HCT116 (cell line): ENCODE results near the gene INTS1. TPM values are rescaled to one million over a fixed set of nuclear protein-coding genes. Genes with fewer than 3 reads are reported as not detected.

ENCODE experiments used
- ATAC-seq: fragments of 200-7000 bp; cut with Tn5 transposase; 2 replicates; pipeline ENCODE4 v1.9.1; 2020; ENCODE audit warnings: mild to moderate bottlenecking, moderate library complexity
- BruUV-seq: library from RNA; stranded (reverse); fragments of 400-500 nt; replicated peaks from 2 replicates; lab custom pipeline; 2021; lab: Mats Ljungman, UMichigan
- CTCF ChIA-PET: fragments of 300-600 bp; sonication (Branson Sonifier 250); formaldehyde crosslinking; loops from one replicate; lab custom pipeline; 2021; ENCODE audit warnings: antibody characterized with exemption; lab: Charles Lee
- POLR2A ChIA-PET: fragments of 300-600, 350-600 bp; sonication (Branson Sonifier 250); formaldehyde crosslinking; loops from one replicate; lab custom pipeline; 2021; ENCODE audit warnings: antibody characterized with exemption; lab: Charles Lee
- RAD21 ChIA-PET, 2 experiments: fragments of 300-600 bp; sonication (Branson Sonifier 250); formaldehyde crosslinking; loops; one replicate each; lab custom pipeline; 2023; ENCODE audit warnings: low total read pairs in 2 of 2; ENCODE audit not compliant: uncharacterized antibody in 2 of 2, unreplicated experiment in 2 of 2, low non-redundant PET in 1 of 2; lab: Charles Lee
- DNase-seq: peaks from one replicate; pipeline ENCODE4 v3.0.0-alpha.2; 2010; ENCODE audit warnings: low read depth, low spot score
- H2AFZ ChIP-seq: fragments of 200-600 bp; shearing (Covaris generic), sonication (generic); 2 replicates; pipeline ENCODE4 v1.6.1; 2017; ENCODE audit warnings: low read depth, mixed run types, mixed read lengths, antibody characterized with exemption, low read length; ENCODE audit not compliant: poor library complexity, severe bottlenecking
- H3K27ac ChIP-seq: 2 replicates; pipeline ENCODE4 v1.5.1; 2012; ENCODE audit warnings: low read depth, low read length
- H3K27me3 ChIP-seq: fragments of 200-600 bp; sonication (generic); 2 replicates; pipeline ENCODE4 v1.6.1; 2016; ENCODE audit warnings: mixed run types, low read length, mixed read lengths; ENCODE audit not compliant: insufficient read depth
- H3K36me3 ChIP-seq, 2 experiments: fragments of 200-500 bp in 1 of 2; fragments of 200-600 bp in 1 of 2; sonication (Bioruptor generic) in 1 of 2; sonication (generic) in 1 of 2; 2 replicates each; pipeline versions ENCODE4 v1.5.1 to v1.6.1; 2014 to 2016; ENCODE audit warnings: low read length in 2 of 2, inconsistent platforms in 1 of 2, mixed read lengths in 1 of 2, mixed run types in 1 of 2; ENCODE audit not compliant: insufficient read depth in 2 of 2, control insufficient read depth in 1 of 2
- H3K4me1 ChIP-seq, 2 experiments: fragments of 200-600 bp in 1 of 2; sonication (generic) in 1 of 2; 2 replicates each; pipeline versions ENCODE4 v1.5.1 to v1.6.1; 2012 to 2017; ENCODE audit warnings: low read length in 2 of 2, inconsistent platforms in 1 of 2, mild to moderate bottlenecking in 1 of 2, mixed read lengths in 1 of 2, mixed run types in 1 of 2, moderate library complexity in 1 of 2; ENCODE audit not compliant: insufficient read depth in 2 of 2, control insufficient read depth in 1 of 2
- H3K4me2 ChIP-seq: fragments of 200-600 bp; sonication (generic); 2 replicates; pipeline ENCODE4 v1.6.1; 2017; ENCODE audit warnings: mixed run types, low read length, mixed read lengths
- H3K4me3 ChIP-seq, 2 experiments: fragments of 200-600 bp in 1 of 2; sonication (generic) in 1 of 2; replicated peaks in 1 of 2; 2 replicates each; pipeline ENCODE4 v1.5.1; 2011 to 2016; ENCODE audit warnings: low read length in 2 of 2, control low read depth in 1 of 2, low read depth in 1 of 2, mild to moderate bottlenecking in 1 of 2, mixed read lengths in 1 of 2, mixed run types in 1 of 2
- H3K79me2 ChIP-seq: fragments of 200-600 bp; sonication (generic); 2 replicates; pipeline ENCODE4 v1.6.1; 2017; ENCODE audit warnings: mild to moderate bottlenecking, mixed run types, low read length, moderate library complexity, mixed read lengths; ENCODE audit not compliant: insufficient read depth
- H3K9ac ChIP-seq: fragments of 200-600 bp; sonication (generic); 2 replicates; pipeline ENCODE4 v1.6.1; 2016; ENCODE audit warnings: low read length, mixed read lengths
- H3K9me2 ChIP-seq: fragments of 200-600 bp; sonication (generic), shearing (Covaris generic); 2 replicates; pipeline ENCODE4 v1.6.1; 2017; ENCODE audit warnings: mixed run types, mild to moderate bottlenecking, moderate library complexity; ENCODE audit not compliant: insufficient read depth
- H3K9me3 ChIP-seq, 2 experiments: fragments of 200-500 bp in 1 of 2; fragments of 200-600 bp in 1 of 2; sonication (Bioruptor generic) in 1 of 2; sonication (generic) in 1 of 2; 2 replicates each; pipeline ENCODE4 v1.6.1; 2014 to 2017; ENCODE audit warnings: low read length in 2 of 2, mixed read lengths in 2 of 2, inconsistent platforms in 1 of 2, low read depth in 1 of 2, mild to moderate bottlenecking in 1 of 2, mixed run types in 1 of 2, moderate library complexity in 1 of 2; ENCODE audit not compliant: control insufficient read depth in 1 of 2, insufficient read depth in 1 of 2
- H4K20me1 ChIP-seq: fragments of 200-600 bp; sonication (generic), shearing (Covaris generic); 2 replicates; pipeline ENCODE4 v1.6.1; 2017; ENCODE audit warnings: mixed run types, mild to moderate bottlenecking, moderate library complexity; ENCODE audit not compliant: insufficient read depth
- CBX3 ChIP-seq: IDR thresholded peaks from 2 replicates; pipeline ENCODE4 v1.6.1; 2012; ENCODE audit warnings: low read depth
- CEBPB ChIP-seq: IDR thresholded peaks from 2 replicates; pipeline ENCODE4 v1.6.1; 2012; ENCODE audit warnings: low read depth
- CTCF ChIP-seq, 3 experiments: fragments of 200-600 bp in 1 of 3; sonication (generic) in 1 of 3; IDR thresholded peaks in 2 of 3; conservative IDR thresholded peaks in 1 of 3; 2 replicates each; pipeline ENCODE4 v1.5.1; 2012 to 2017; ENCODE audit warnings: low read depth in 2 of 3, low read length in 2 of 3, antibody characterized with exemption in 1 of 3, borderline replicate concordance in 1 of 3, control low read depth in 1 of 3, mild to moderate bottlenecking in 1 of 3, mixed read lengths in 1 of 3, mixed run types in 1 of 3, moderate library complexity in 1 of 3; ENCODE audit not compliant: insufficient read depth in 1 of 3
- EGR1 ChIP-seq: IDR thresholded peaks from 2 replicates; pipeline ENCODE4 v1.6.1; 2012; ENCODE audit warnings: low read depth
- EZH2 ChIP-seq: fragments of 200-600 bp; sonication (generic); IDR thresholded peaks from 2 replicates; pipeline ENCODE4 v1.6.1; 2017; ENCODE audit warnings: antibody characterized with exemption, mixed run types
- EZH2phosphoT487 ChIP-seq: fragments of 200-600 bp; IDR thresholded peaks from 2 replicates; pipeline ENCODE4 v1.6.1; 2018; ENCODE audit warnings: antibody characterized with exemption, borderline replicate concordance
- FOSL1 ChIP-seq: IDR thresholded peaks from 2 replicates; pipeline ENCODE4 v1.6.1; 2012; ENCODE audit warnings: low read depth
- JUND ChIP-seq: IDR thresholded peaks from 2 replicates; pipeline ENCODE4 v1.6.1; 2012
- MAX ChIP-seq: IDR thresholded peaks from 2 replicates; pipeline ENCODE4 v1.6.1; 2012
- POLR2AphosphoS5 ChIP-seq: IDR thresholded peaks from 2 replicates; pipeline ENCODE4 v1.6.1; 2011; ENCODE audit warnings: mild to moderate bottlenecking, low read depth, low read length, moderate library complexity
- RAD21 ChIP-seq: IDR thresholded peaks from 2 replicates; pipeline ENCODE4 v1.6.1; 2012; ENCODE audit warnings: low read depth, mild to moderate bottlenecking
- SIN3A ChIP-seq: IDR thresholded peaks from 2 replicates; pipeline ENCODE4 v1.6.1; 2012; ENCODE audit warnings: low read depth
- SP1 ChIP-seq: IDR thresholded peaks from 2 replicates; pipeline ENCODE4 v1.6.1; 2012; ENCODE audit warnings: low read depth
- TCF7L2 ChIP-seq: IDR thresholded peaks from 2 replicates; pipeline ENCODE4 v1.7.0; 2011; ENCODE audit warnings: borderline replicate concordance, inconsistent platforms; ENCODE audit not compliant: insufficient read depth, insufficient read length; ENCODE audit errors: extremely low read depth
- YY1 ChIP-seq: IDR thresholded peaks from 2 replicates; pipeline ENCODE4 v1.6.1; 2011; ENCODE audit warnings: low read length, low read depth, moderate library complexity, mild to moderate bottlenecking; ENCODE audit not compliant: insufficient replicate concordance; ENCODE audit errors: extremely low read depth
- ZBTB33 ChIP-seq: IDR thresholded peaks from 2 replicates; pipeline ENCODE4 v1.6.1; 2011; ENCODE audit warnings: mild to moderate bottlenecking, low read length, moderate library complexity; ENCODE audit not compliant: insufficient replicate concordance; ENCODE audit errors: extremely low read depth
- ZNF274 ChIP-seq: fragments of 200-500 bp; sonication (Bioruptor generic); IDR thresholded peaks from 2 replicates; pipeline ENCODE4 v1.6.1; 2014; ENCODE audit warnings: mild to moderate bottlenecking, low read depth, low read length, inconsistent platforms
- intact Hi-C: fragments of 100-400 bp; cut with micrococcal nuclease; formaldehyde crosslinking; loops from 2 replicates; pipeline ENCODE4 v1.10.0; 2022
- total RNA-seq: library from RNA; stranded (reverse); gene quantifications from one replicate; pipeline ENCODE4 v1.2.1, GENCODE V29; 2021; ENCODE audit not compliant: unreplicated experiment

Gene INTS1
- total RNA-seq, 1 experiment from 2014 or later: 167 TPM

- ATAC-seq: no peak
- ChIA-PET RAD21 (no interaction called here), POLR2A (no interaction called here), CTCF (no interaction called here)
- no peak overlapping the region for H3K9ac ChIP-seq
- no peaks in the 10 kb centered on the region for H4K20me1 ChIP-seq
- no peaks in the 10 kb centered on the region for H3K9me3 ChIP-seq
- H3K4me1 ChIP-seq: peaks cover 2 to 6% of the 10 kb centered on the region in 2 experiments; a peak in 3 of 4 replicates
- H3K27ac ChIP-seq: no peak overlapping the region
- H3K4me2 ChIP-seq: no peak overlapping the region
- no peak overlapping the region for H2AFZ ChIP-seq
- no TSS peak for BruUV-seq
- peaks cover 0 to 38% of the 10 kb centered on the region in 2 experiments; a peak in 2 of 4 replicates for H3K36me3 ChIP-seq
- intact Hi-C loops: no loop called here
- H3K79me2 ChIP-seq: no peaks in the 10 kb centered on the region
- no peak for TF ChIP-seq CTCF (IDR thresholded peaks at IDR 0.05 in 2 of 3, conservative IDR thresholded peaks at IDR 0.05 in 1 of 3; ENCODE audit: borderline replicate concordance in 1 of 3, insufficient read depth in 1 of 3, low read depth in 2 of 3, low read length in 2 of 3)
- TF ChIP-seq EZH2phosphoT487: no peak
- TF ChIP-seq RAD21: no peak
- TF ChIP-seq YY1: no peak
- TF ChIP-seq TCF7L2: no peak
- no peak for TF ChIP-seq CBX3
- no peak for TF ChIP-seq SIN3A
- no peak for TF ChIP-seq FOSL1
- no peak for TF ChIP-seq EGR1
- no peak for TF ChIP-seq EZH2
- TF ChIP-seq SP1: no peak
- no peak for TF ChIP-seq POLR2AphosphoS5
- TF ChIP-seq JUND: no peak
- no peak for TF ChIP-seq ZNF274
- no peak for TF ChIP-seq MAX
- TF ChIP-seq CEBPB: no peak
- TF ChIP-seq ZBTB33: no peak
- TF ChIP-seq, all 23 proteins: peak for 0
- Histone ChIP-seq H3K4me3 (no peak overlapping the region), H3K27me3 (no peaks in the 10 kb centered on the region), H3K9me2 (no peaks in the 10 kb centered on the region)
- no peak for DNase-seq
Observed at GRCh38 chr7:1479287-1479686, 24.9 kb downstream of the INTS1 start.
